HepG2 (cell line): ENCODE results near the gene DYNC2I2. TPM values are rescaled to one million over a fixed set of nuclear protein-coding genes. Genes with fewer than 3 reads are reported as not detected.

Source experiments
- ARNTL ChIP-seq: sonication (generic); formaldehyde crosslinking; IDR thresholded peaks from 2 replicates; pipeline ENCODE4 v1.4.0; 2020; ENCODE audit warnings: mild to moderate bottlenecking, missing genetic modification reagents
- BRD4 ChIP-seq: sonication (generic); formaldehyde crosslinking; IDR thresholded peaks from 2 replicates; pipeline ENCODE4 v1.4.0; 2020; ENCODE audit warnings: missing genetic modification reagents
- HES4 ChIP-seq: sonication (generic); formaldehyde crosslinking; IDR thresholded peaks from 2 replicates; pipeline ENCODE4 v1.9.0; 2021; ENCODE audit warnings: mild to moderate bottlenecking, missing genetic modification reagents, borderline replicate concordance
- LCORL ChIP-seq, 2 experiments: fragments of 450-650 bp in 1 of 2; sonication (generic) in 1 of 2; formaldehyde crosslinking in 1 of 2; IDR thresholded peaks; 2 replicates each; pipeline versions ENCODE4 v1.5.0 to v1.6.1; 2017 to 2020; ENCODE audit warnings: antibody characterized with exemption in 1 of 2, missing genetic modification reagents in 1 of 2
- MTA1 ChIP-seq: sonication (generic); formaldehyde crosslinking; IDR thresholded peaks from 2 replicates; pipeline ENCODE4 v1.4.0; 2020; ENCODE audit warnings: missing genetic modification reagents, mild to moderate bottlenecking, borderline replicate concordance
- NR3C1 ChIP-seq: sonication (generic); formaldehyde crosslinking; IDR thresholded peaks from 2 replicates; pipeline ENCODE4 v1.4.0; 2020; ENCODE audit warnings: missing genetic modification reagents
- RFX5 ChIP-seq: IDR thresholded peaks from 2 replicates; pipeline ENCODE4 v1.6.1; 2011; ENCODE audit warnings: low read depth, low read length, improper control_type of control experiment
- SMARCC2 ChIP-seq: fragments of 450-650 bp; IDR thresholded peaks from 2 replicates; pipeline ENCODE4 v1.6.1; 2017; ENCODE audit warnings: antibody characterized with exemption, mild to moderate bottlenecking
- SMYD3 ChIP-seq: sonication (generic); formaldehyde crosslinking; IDR thresholded peaks from 2 replicates; pipeline ENCODE4 v1.8.1; 2023; ENCODE audit warnings: mild to moderate bottlenecking, missing genetic modification reagents
- STAT5B ChIP-seq: sonication (generic); formaldehyde crosslinking; IDR thresholded peaks from 2 replicates; pipeline ENCODE4 v1.4.0; 2020; ENCODE audit warnings: missing genetic modification reagents
- ZBTB1 ChIP-seq: sonication (generic); formaldehyde crosslinking; IDR thresholded peaks from 2 replicates; pipeline ENCODE4 v1.4.0; 2020; ENCODE audit warnings: missing genetic modification reagents, borderline replicate concordance
- ZNF20 ChIP-seq: sonication (generic); formaldehyde crosslinking; IDR thresholded peaks from 2 replicates; pipeline ENCODE4 v1.4.0; 2020; ENCODE audit warnings: mild to moderate bottlenecking, moderate library complexity, missing genetic modification reagents
- ZNF567 ChIP-seq: sonication (generic); formaldehyde crosslinking; IDR thresholded peaks from 2 replicates; pipeline ENCODE4 v1.8.1; 2023; ENCODE audit warnings: mild to moderate bottlenecking, missing genetic modification reagents, borderline replicate concordance
- polyA plus RNA-seq, 8 experiments: library from polyadenylated mRNA; depleted of rRNA in 3 of 8; stranded (reverse) in 7 of 8; unstranded in 1 of 8; fragments of >200 nt; fragmentation: Illumina TruSeq in 4 of 8; extraction: Trizol in 4 of 8; gene quantifications; 2 replicates each; pipeline versions ENCODE4 v1.2.1 to v1.2.3, GENCODE V29; 2011 to 2016; ENCODE audit warnings: low read depth in 4 of 8, missing spikeins in 1 of 8, mixed read lengths in 1 of 8; ENCODE audit not compliant: insufficient read depth in 1 of 8
- total RNA-seq, 5 experiments: library from RNA; depleted of rRNA; stranded (reverse); fragments of >200 nt; fragmentation: Illumina TruSeq; extraction: Trizol; gene quantifications; 2 replicates each; pipeline ENCODE4 v1.2.3, GENCODE V29; 2016; ENCODE audit warnings: low read depth in 1 of 5
- TF ChIP-seq, protein P1 (sequence below): fragments of 450-650 bp; IDR thresholded peaks from 2 replicates; pipeline ENCODE4 v1.6.1; 2017
- TF ChIP-seq, protein P2 (sequence below): IDR thresholded peaks from 2 replicates; pipeline ENCODE4 v1.6.1; 2012; ENCODE audit warnings: low read depth, low read length, improper control_type of control experiment
- TF ChIP-seq, protein P3 (sequence below): sonication (generic); formaldehyde crosslinking; IDR thresholded peaks from 2 replicates; pipeline ENCODE4 v1.4.0; 2020; ENCODE audit warnings: low read depth, missing genetic modification reagents
- TF ChIP-seq, protein P4 (sequence below), 2 experiments: IDR thresholded peaks; 2 replicates each; pipeline ENCODE4 v1.6.1; 2011 to 2012; ENCODE audit warnings: low read length in 2 of 2, borderline replicate concordance in 1 of 2, low read depth in 1 of 2, mild to moderate bottlenecking in 1 of 2, moderate library complexity in 1 of 2

Gene DYNC2I2
- total and polyA plus RNA-seq, 2 of the 13 experiments (the other 11 are each of a cell fraction or from before 2014, with no cell fraction given), result 13.7 to 40.2 TPM

DNA sequence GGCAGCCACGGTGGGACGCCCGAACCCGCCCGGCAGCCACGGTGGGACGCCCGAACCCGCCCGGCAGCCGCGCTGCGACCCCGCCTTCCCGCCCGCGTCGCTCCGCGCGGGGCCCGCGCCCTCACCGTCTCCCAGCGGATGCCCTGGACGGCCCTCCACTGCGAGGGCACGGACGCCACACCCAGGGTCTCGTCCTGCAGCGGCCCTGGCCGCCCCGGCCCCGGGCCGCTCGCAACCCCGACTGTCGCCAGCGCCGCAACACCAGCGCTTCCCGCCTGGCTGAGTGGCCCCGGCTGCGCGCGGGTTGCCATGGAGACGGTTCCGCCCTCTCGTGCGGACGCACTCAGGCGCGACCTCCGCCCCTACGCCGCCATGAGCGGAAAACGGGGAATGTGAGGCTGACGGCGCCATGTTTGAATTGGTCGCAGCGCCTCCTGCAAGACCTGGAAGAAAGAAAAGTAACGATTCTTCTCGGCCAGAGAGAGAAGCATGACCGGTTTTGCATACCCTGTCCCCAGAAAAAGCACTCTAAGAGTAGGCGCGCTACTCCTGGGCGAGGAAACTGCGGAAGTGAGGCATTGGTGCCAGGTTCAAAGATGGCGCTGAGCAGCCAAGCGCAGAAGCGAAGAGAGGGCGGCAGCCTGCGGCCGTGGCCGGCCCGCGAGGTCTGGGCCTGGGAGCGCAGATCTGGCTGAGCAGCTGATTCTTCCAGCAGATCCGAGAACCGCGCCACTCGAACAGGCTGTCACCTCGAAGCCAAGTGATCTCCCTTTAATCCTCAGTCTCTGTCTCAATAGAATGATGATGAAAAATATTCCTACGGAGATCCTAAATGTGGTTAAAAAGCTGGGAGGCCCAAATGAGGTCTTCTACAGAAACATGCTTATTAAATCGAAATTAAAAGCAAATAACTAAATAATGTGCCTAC is at the start of gene DYNC2I2 (continued):
- TF ChIP-seq LCORL (IDR thresholded peaks at IDR 0.05) (0 out of 2 replicates have a peak, but pooled peaks have one; percentile 24), LCORL (CRISPR knock-in tag; IDR thresholded peaks at IDR 0.05) (peak; percentile 48; the same call in 1 of the 2 replicates), STAT5B (CRISPR knock-in tag) (no peak), ZBTB1 (CRISPR knock-in tag) (no peak), MTA1 (peak; percentile 71; the same call in 1 of the 2 replicates), NR3C1 (no peak), ARNTL (peak; percentile 72; the same call in 1 of the 2 replicates), SMYD3 (0 out of 2 replicates have a peak, but pooled peaks have one; percentile 28), ZNF20 (CRISPR knock-in tag) (no peak), HES4 (CRISPR knock-in tag) (no peak; the same call in 1 of the 2 replicates), SMARCC2 (no peak), RFX5 (peak; percentile 9; the same call in 1 of the 2 replicates), ZNF567 (CRISPR knock-in tag) (no peak), BRD4 (CRISPR knock-in tag) (peak; percentile 100)
- TF ChIP-seq, protein P1, sequence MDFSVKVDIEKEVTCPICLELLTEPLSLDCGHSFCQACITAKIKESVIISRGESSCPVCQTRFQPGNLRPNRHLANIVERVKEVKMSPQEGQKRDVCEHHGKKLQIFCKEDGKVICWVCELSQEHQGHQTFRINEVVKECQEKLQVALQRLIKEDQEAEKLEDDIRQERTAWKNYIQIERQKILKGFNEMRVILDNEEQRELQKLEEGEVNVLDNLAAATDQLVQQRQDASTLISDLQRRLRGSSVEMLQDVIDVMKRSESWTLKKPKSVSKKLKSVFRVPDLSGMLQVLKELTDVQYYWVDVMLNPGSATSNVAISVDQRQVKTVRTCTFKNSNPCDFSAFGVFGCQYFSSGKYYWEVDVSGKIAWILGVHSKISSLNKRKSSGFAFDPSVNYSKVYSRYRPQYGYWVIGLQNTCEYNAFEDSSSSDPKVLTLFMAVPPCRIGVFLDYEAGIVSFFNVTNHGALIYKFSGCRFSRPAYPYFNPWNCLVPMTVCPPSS, result no peak
- TF ChIP-seq, protein P2, sequence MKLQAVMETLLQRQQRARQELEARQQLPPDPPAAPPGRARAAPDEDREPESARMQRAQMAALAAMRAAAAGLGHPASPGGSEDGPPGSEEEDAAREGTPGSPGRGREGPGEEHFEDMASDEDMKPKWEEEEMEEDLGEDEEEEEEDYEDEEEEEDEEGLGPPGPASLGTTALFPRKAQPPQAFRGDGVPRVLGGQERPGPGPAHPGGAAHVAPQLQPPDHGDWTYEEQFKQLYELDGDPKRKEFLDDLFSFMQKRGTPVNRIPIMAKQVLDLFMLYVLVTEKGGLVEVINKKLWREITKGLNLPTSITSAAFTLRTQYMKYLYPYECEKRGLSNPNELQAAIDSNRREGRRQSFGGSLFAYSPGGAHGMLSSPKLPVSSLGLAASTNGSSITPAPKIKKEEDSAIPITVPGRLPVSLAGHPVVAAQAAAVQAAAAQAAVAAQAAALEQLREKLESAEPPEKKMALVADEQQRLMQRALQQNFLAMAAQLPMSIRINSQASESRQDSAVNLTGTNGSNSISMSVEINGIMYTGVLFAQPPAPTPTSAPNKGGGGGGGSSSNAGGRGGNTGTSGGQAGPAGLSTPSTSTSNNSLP, result no peak
- TF ChIP-seq, protein P3, sequence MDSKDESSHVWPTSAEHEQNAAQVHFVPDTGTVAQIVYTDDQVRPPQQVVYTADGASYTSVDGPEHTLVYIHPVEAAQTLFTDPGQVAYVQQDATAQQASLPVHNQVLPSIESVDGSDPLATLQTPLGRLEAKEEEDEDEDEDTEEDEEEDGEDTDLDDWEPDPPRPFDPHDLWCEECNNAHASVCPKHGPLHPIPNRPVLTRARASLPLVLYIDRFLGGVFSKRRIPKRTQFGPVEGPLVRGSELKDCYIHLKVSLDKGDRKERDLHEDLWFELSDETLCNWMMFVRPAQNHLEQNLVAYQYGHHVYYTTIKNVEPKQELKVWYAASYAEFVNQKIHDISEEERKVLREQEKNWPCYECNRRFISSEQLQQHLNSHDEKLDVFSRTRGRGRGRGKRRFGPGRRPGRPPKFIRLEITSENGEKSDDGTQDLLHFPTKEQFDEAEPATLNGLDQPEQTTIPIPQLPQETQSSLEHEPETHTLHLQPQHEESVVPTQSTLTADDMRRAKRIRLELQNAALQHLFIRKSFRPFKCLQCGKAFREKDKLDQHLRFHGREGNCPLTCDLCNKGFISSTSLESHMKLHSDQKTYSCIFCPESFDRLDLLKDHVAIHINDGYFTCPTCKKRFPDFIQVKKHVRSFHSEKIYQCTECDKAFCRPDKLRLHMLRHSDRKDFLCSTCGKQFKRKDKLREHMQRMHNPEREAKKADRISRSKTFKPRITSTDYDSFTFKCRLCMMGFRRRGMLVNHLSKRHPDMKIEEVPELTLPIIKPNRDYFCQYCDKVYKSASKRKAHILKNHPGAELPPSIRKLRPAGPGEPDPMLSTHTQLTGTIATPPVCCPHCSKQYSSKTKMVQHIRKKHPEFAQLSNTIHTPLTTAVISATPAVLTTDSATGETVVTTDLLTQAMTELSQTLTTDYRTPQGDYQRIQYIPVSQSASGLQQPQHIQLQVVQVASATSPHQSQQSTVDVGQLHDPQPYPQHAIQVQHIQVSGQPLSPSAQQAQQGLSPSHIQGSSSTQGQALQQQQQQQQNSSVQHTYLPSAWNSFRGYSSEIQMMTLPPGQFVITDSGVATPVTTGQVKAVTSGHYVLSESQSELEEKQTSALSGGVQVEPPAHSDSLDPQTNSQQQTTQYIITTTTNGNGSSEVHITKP (CRISPR knock-in tag), result no peak
- TF ChIP-seq, protein P4, sequence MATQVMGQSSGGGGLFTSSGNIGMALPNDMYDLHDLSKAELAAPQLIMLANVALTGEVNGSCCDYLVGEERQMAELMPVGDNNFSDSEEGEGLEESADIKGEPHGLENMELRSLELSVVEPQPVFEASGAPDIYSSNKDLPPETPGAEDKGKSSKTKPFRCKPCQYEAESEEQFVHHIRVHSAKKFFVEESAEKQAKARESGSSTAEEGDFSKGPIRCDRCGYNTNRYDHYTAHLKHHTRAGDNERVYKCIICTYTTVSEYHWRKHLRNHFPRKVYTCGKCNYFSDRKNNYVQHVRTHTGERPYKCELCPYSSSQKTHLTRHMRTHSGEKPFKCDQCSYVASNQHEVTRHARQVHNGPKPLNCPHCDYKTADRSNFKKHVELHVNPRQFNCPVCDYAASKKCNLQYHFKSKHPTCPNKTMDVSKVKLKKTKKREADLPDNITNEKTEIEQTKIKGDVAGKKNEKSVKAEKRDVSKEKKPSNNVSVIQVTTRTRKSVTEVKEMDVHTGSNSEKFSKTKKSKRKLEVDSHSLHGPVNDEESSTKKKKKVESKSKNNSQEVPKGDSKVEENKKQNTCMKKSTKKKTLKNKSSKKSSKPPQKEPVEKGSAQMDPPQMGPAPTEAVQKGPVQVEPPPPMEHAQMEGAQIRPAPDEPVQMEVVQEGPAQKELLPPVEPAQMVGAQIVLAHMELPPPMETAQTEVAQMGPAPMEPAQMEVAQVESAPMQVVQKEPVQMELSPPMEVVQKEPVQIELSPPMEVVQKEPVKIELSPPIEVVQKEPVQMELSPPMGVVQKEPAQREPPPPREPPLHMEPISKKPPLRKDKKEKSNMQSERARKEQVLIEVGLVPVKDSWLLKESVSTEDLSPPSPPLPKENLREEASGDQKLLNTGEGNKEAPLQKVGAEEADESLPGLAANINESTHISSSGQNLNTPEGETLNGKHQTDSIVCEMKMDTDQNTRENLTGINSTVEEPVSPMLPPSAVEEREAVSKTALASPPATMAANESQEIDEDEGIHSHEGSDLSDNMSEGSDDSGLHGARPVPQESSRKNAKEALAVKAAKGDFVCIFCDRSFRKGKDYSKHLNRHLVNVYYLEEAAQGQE (IDR thresholded peaks at IDR 0.05; ENCODE audit: borderline replicate concordance in 1 of 2, low read depth in 1 of 2, low read length in 2 of 2), result 0 out of 4 replicates have a peak, but pooled peaks of 1 of the 2 experiments have one; percentile 40
